GM19193 (cell line): Measurements from ENCODE around the gene FRMPD1.

Experiments used
- POLR2A ChIP-seq: IDR thresholded peaks from 4 replicates; pipeline ENCODE4 v1.6.1; 2011; ENCODE audit not compliant: insufficient read depth, insufficient read length; ENCODE audit errors: extremely low read depth

FRMPD1 gene

GRCh38 chr9:37650873-37651768 lies at the start of gene FRMPD1:
Gene FRMPD1, plus strand, starts transcription at chr9:37650954. Its CDS starts 41,688 bp downstream, at chr9:37692642.
- TF ChIP-seq POLR2A = no peak

- TF ChIP-seq POLR2A = no peak
Measured at GRCh38 chr9:37602817-37603216, 47.9 kb upstream of the FRMPD1 start.

- no peak for TF ChIP-seq POLR2A
Measured at GRCh38 chr9:37604296-37604695, 46.5 kb upstream of the FRMPD1 start.

GRCh38 chr9:37608250-37608649 lies 42.5 kb upstream of the FRMPD1 start:
- TF ChIP-seq POLR2A = no peak

- no peak for TF ChIP-seq POLR2A
Measured at GRCh38 chr9:37609735-37610397, 40.9 kb upstream of the FRMPD1 start.

GRCh38 chr9:37611014-37611413 lies 39.7 kb upstream of the FRMPD1 start:
- TF ChIP-seq POLR2A = no peak

GRCh38 chr9:37611961-37612360 lies 38.8 kb upstream of the FRMPD1 start:
- TF ChIP-seq POLR2A = no peak

- TF ChIP-seq POLR2A = no peak
Measured at GRCh38 chr9:37617161-37617560, 33.6 kb upstream of the FRMPD1 start.

- no peak for TF ChIP-seq POLR2A
Measured at GRCh38 chr9:37617832-37618231, 32.9 kb upstream of the FRMPD1 start.

- TF ChIP-seq POLR2A = no peak
Measured at GRCh38 chr9:37618817-37619216, 31.9 kb upstream of the FRMPD1 start.

- no peak for TF ChIP-seq POLR2A
Measured at GRCh38 chr9:37619806-37620205, 30.9 kb upstream of the FRMPD1 start.

- no peak for TF ChIP-seq POLR2A
Measured at GRCh38 chr9:37620396-37620795, 30.4 kb upstream of the FRMPD1 start.

GRCh38 chr9:37621273-37622121 lies 29.3 kb upstream of the FRMPD1 start:
- no peak for TF ChIP-seq POLR2A

GRCh38 chr9:37622462-37622861 lies 28.3 kb upstream of the FRMPD1 start:
- TF ChIP-seq POLR2A = no peak

- no peak for TF ChIP-seq POLR2A
Measured at GRCh38 chr9:37623267-37623666, 27.5 kb upstream of the FRMPD1 start.
